K562 (cell line): ENCODE results near the gene CMTM8. TPM values are rescaled to one million over a fixed set of nuclear protein-coding genes. Genes with fewer than 3 reads are reported as not detected.
A peak's percentile ranks its signal among the peaks of the same experiment; 100 is the strongest.

Source experiments
- ATAC-seq: fragments of 200-7000 bp; cut with Tn5 transposase; 3 replicates; pipeline ENCODE4 v1.9.1; 2020; ENCODE audit warnings: moderate library complexity
- BruUV-seq: library from RNA; stranded (reverse); fragments of 400-500 nt; replicated peaks from 2 replicates; lab custom pipeline; 2021; lab: Mats Ljungman, UMichigan
- CTCF ChIA-PET: fragments of 300-600 bp; formaldehyde crosslinking; extraction: SDS; loops from one replicate; lab custom pipeline; 2021; ENCODE audit warnings: low intra/inter-chr PET ratio; lab: Yijun Ruan, JAX
- POLR2A ChIA-PET: fragments of 300-600, 350-650 bp; sonication (Branson Sonifier 250); formaldehyde crosslinking; extraction: SDS; loops from one replicate; lab custom pipeline; 2021; ENCODE audit warnings: antibody characterized with exemption, inconsistent platforms; lab: Yijun Ruan, JAX
- DNase-seq, 4 experiments: peaks; one replicate each; pipeline versions ENCODE4 v3.0.0 to v3.0.0-alpha.2; 2011 to 2018; ENCODE audit warnings: low spot score in 3 of 4, mixed read lengths in 3 of 4; ENCODE audit errors: extremely low read depth in 1 of 4
- FAIRE-seq: peaks from 2 replicates; lab custom pipeline; 2011; peaks lifted over from hg19 to GRCh38; lab: Jason Lieb, UNC
- H2AFZ ChIP-seq: 2 replicates; pipeline ENCODE4 v1.6.0; 2011; ENCODE audit warnings: low read depth, low read length, control low read depth, inconsistent platforms
- H3K27ac ChIP-seq: fragments of 200-600 bp; 3 replicates; pipeline ENCODE4 v1.8.0; 2011; ENCODE audit warnings: low read depth, mild to moderate bottlenecking, control low read depth, inconsistent platforms, low read length, moderate library complexity, mixed read lengths; ENCODE audit errors: extremely low read depth
- H3K27me3 ChIP-seq, 2 experiments: fragments of 300-600 bp in 1 of 2; 2 replicates in 1 of 2; 3 replicates in 1 of 2; pipeline versions ENCODE4 v1.6.0 to v1.8.0; 2011; ENCODE audit warnings: inconsistent platforms in 2 of 2, low read length in 2 of 2, mild to moderate bottlenecking in 1 of 2, mixed read lengths in 1 of 2, moderate library complexity in 1 of 2; ENCODE audit not compliant: control insufficient read depth in 2 of 2, insufficient read depth in 2 of 2
- H3K36me3 ChIP-seq: fragments of 300-600 bp; 3 replicates; pipeline ENCODE4 v1.8.0; 2011; ENCODE audit warnings: mild to moderate bottlenecking, low read length, inconsistent platforms; ENCODE audit not compliant: control insufficient read depth, insufficient read depth
- H3K4me1 ChIP-seq, 2 experiments: fragments of 200-600 bp in 1 of 2; replicated peaks in 1 of 2; 2 replicates in 1 of 2; 3 replicates in 1 of 2; pipeline versions ENCODE4 v1.5.1 to v1.8.0; 2011; ENCODE audit warnings: inconsistent platforms in 2 of 2, low read length in 2 of 2, mild to moderate bottlenecking in 1 of 2, mixed read lengths in 1 of 2, moderate library complexity in 1 of 2; ENCODE audit not compliant: control insufficient read depth in 2 of 2, insufficient read depth in 2 of 2
- H3K4me2 ChIP-seq: 2 replicates; pipeline ENCODE4 v1.6.1; 2011; ENCODE audit warnings: low read length, control low read depth, inconsistent platforms, mixed read lengths; ENCODE audit not compliant: insufficient read depth
- H3K4me3 ChIP-seq: fragments of 200-600 bp; sonication (generic), shearing (Covaris generic); 2 replicates; pipeline ENCODE4 v1.5.1; 2016; ENCODE audit warnings: control low read depth, inconsistent platforms
- H3K79me2 ChIP-seq: fragments of 200-600 bp; 3 replicates; pipeline ENCODE4 v1.8.0; 2011; ENCODE audit warnings: low read length, inconsistent platforms; ENCODE audit not compliant: control insufficient read depth, insufficient read depth
- H3K9ac ChIP-seq, 2 experiments: 2 replicates each; pipeline versions ENCODE4 v1.6.0 to v1.6.1; 2011; ENCODE audit warnings: low read depth in 2 of 2, low read length in 2 of 2, control low read depth in 1 of 2, inconsistent platforms in 1 of 2, mild to moderate bottlenecking in 1 of 2, mixed read lengths in 1 of 2; ENCODE audit not compliant: insufficient read depth in 1 of 2
- H3K9me1 ChIP-seq: one replicate; pipeline ENCODE4 v1.6.0; 2011; ENCODE audit warnings: inconsistent platforms, mild to moderate bottlenecking, low read length, moderate library complexity; ENCODE audit not compliant: control insufficient read depth, insufficient read depth
- H3K9me3 ChIP-seq: replicated peaks from 2 replicates; pipeline ENCODE4 v1.5.1; 2011; ENCODE audit warnings: low read depth, low read length, inconsistent platforms; ENCODE audit not compliant: control insufficient read depth, insufficient read depth
- H4K20me1 ChIP-seq: replicated peaks from 2 replicates; pipeline ENCODE4 v1.6.1; 2011; ENCODE audit warnings: low read length, inconsistent platforms, mixed read lengths; ENCODE audit not compliant: control insufficient read depth, insufficient read depth
- BCOR ChIP-seq: fragments of 450-650 bp; IDR thresholded peaks from 2 replicates; pipeline ENCODE4 v1.6.1; 2016
- KHSRP ChIP-seq: fragments of 450-650 bp; IDR thresholded peaks from 2 replicates; pipeline ENCODE4 v1.6.1; 2017
- MTF1 ChIP-seq: fragments of 250-450 bp; sonication (Bioruptor Pico); IDR thresholded peaks from 2 replicates; pipeline ENCODE4 v1.9.0; 2021; ENCODE audit warnings: moderate library complexity, mild to moderate bottlenecking, inconsistent platforms, borderline replicate concordance
- WGBS: fragments of 100-300 bp; shearing (Covaris generic); methylation state at CpG from one replicate; pipeline ENCODE4 v1.1.6; 2016; ENCODE audit warnings: low coverage, mixed read lengths; ENCODE audit not compliant: insufficient coverage; ENCODE audit errors: missing lambda C conversion rate; 5-methylcytosine and 5-hydroxymethylcytosine counted together
- in situ Hi-C: fragments of 300-500 bp; cut with MboI; formaldehyde crosslinking; loops from 4 replicates; pipeline ENCODE4 v1.15.0; 2018; ENCODE audit warnings: inconsistent platforms, mixed read lengths
- intact Hi-C: fragments of 100-400 bp; cut with micrococcal nuclease; formaldehyde crosslinking; loops from 2 replicates; pipeline ENCODE4 v1.14.2; 2022
- polyA plus RNA-seq, 8 experiments: library from polyadenylated mRNA; depleted of rRNA in 4 of 8; stranded (reverse) in 5 of 8; unstranded in 3 of 8; fragments of >200 nt; fragmentation: Nextera tagmentation in 2 of 8; fragmentation: Illumina TruSeq in 1 of 8; extraction: Ambion mirVana in 2 of 8; extraction: Trizol in 1 of 8; gene quantifications; 2 replicates each; pipeline versions ENCODE4 v1.2.1 to v1.2.3, GENCODE V29; 2011 to 2014; ENCODE audit warnings: inconsistent platforms in 1 of 8, missing spikeins in 1 of 8
- total RNA-seq, 7 experiments: library from RNA; depleted of rRNA in 6 of 7; stranded (reverse); fragments of >200 nt in 6 of 7; fragmentation: Illumina TruSeq in 2 of 7; extraction: Trizol in 2 of 7; gene quantifications; 2 replicates each; pipeline versions ENCODE4 v1.2.1 to v1.2.3, GENCODE V29; 2011 to 2021; ENCODE audit warnings: low replicate concordance in 1 of 7
- TF ChIP-seq, protein P1 (sequence below), 2 experiments: fragments of 450-650 bp in 1 of 2; sonication (generic) in 1 of 2; formaldehyde crosslinking; conservative IDR thresholded peaks; 2 replicates each; pipeline versions ENCODE4 v1.4.0 to v1.8.1; 2020 to 2022; ENCODE audit warnings: mild to moderate bottlenecking in 1 of 2, missing genetic modification reagents in 1 of 2
- TF ChIP-seq, protein P2 (sequence below): fragments of 200-600 bp; sonication (generic); IDR thresholded peaks from one replicate; pipeline ENCODE4 v1.6.1; 2012; ENCODE audit warnings: mild to moderate bottlenecking, low read depth, low read length, inconsistent platforms

The CMTM8 gene
- total and polyA plus RNA-seq, 9 of the 15 experiments (the other 6 are each of a cell fraction or from before 2014, with no cell fraction given) = not detected

DNA sequence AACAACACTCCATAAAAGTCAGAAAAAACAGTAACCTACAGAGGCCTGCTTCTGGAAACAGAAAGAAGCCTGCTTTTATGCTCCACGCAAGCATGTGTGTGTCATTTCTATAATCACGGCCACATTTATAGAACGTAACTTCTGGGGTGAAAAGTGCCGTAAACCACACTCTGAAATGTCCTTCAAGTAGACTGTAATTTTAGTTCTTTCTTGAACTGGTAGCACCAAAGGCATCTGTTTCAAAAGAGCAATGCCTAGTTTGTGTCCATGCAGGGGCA is 133.7 kb downstream of the CMTM8 start:
- 0% methylated on average over 4 of the region's 4 CpGs for WGBS
- intact Hi-C loops = loop anchor here (10.0 kb wide), 1 partner anchor 293 kb away; no protein-coding TSS in a partner anchor

More for the DNA sequence above, 133.7 kb downstream of the CMTM8 start:
- H3K79me2 ChIP-seq = no peaks in the 10 kb centered on the region
- H3K9ac ChIP-seq = no peak overlapping the region
- CTCF ChIA-PET = no interaction called here
- TF ChIP-seq MTF1 (CRISPR knock-in tag) (no peak), KHSRP (no peak), BCOR (no peak)
- TF ChIP-seq, protein P1, sequence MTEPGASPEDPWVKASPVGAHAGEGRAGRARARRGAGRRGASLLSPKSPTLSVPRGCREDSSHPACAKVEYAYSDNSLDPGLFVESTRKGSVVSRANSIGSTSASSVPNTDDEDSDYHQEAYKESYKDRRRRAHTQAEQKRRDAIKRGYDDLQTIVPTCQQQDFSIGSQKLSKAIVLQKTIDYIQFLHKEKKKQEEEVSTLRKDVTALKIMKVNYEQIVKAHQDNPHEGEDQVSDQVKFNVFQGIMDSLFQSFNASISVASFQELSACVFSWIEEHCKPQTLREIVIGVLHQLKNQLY (CRISPR knock-in tag; conservative IDR thresholded peaks at IDR 0.05) = no peak
- TF ChIP-seq, protein P2, sequence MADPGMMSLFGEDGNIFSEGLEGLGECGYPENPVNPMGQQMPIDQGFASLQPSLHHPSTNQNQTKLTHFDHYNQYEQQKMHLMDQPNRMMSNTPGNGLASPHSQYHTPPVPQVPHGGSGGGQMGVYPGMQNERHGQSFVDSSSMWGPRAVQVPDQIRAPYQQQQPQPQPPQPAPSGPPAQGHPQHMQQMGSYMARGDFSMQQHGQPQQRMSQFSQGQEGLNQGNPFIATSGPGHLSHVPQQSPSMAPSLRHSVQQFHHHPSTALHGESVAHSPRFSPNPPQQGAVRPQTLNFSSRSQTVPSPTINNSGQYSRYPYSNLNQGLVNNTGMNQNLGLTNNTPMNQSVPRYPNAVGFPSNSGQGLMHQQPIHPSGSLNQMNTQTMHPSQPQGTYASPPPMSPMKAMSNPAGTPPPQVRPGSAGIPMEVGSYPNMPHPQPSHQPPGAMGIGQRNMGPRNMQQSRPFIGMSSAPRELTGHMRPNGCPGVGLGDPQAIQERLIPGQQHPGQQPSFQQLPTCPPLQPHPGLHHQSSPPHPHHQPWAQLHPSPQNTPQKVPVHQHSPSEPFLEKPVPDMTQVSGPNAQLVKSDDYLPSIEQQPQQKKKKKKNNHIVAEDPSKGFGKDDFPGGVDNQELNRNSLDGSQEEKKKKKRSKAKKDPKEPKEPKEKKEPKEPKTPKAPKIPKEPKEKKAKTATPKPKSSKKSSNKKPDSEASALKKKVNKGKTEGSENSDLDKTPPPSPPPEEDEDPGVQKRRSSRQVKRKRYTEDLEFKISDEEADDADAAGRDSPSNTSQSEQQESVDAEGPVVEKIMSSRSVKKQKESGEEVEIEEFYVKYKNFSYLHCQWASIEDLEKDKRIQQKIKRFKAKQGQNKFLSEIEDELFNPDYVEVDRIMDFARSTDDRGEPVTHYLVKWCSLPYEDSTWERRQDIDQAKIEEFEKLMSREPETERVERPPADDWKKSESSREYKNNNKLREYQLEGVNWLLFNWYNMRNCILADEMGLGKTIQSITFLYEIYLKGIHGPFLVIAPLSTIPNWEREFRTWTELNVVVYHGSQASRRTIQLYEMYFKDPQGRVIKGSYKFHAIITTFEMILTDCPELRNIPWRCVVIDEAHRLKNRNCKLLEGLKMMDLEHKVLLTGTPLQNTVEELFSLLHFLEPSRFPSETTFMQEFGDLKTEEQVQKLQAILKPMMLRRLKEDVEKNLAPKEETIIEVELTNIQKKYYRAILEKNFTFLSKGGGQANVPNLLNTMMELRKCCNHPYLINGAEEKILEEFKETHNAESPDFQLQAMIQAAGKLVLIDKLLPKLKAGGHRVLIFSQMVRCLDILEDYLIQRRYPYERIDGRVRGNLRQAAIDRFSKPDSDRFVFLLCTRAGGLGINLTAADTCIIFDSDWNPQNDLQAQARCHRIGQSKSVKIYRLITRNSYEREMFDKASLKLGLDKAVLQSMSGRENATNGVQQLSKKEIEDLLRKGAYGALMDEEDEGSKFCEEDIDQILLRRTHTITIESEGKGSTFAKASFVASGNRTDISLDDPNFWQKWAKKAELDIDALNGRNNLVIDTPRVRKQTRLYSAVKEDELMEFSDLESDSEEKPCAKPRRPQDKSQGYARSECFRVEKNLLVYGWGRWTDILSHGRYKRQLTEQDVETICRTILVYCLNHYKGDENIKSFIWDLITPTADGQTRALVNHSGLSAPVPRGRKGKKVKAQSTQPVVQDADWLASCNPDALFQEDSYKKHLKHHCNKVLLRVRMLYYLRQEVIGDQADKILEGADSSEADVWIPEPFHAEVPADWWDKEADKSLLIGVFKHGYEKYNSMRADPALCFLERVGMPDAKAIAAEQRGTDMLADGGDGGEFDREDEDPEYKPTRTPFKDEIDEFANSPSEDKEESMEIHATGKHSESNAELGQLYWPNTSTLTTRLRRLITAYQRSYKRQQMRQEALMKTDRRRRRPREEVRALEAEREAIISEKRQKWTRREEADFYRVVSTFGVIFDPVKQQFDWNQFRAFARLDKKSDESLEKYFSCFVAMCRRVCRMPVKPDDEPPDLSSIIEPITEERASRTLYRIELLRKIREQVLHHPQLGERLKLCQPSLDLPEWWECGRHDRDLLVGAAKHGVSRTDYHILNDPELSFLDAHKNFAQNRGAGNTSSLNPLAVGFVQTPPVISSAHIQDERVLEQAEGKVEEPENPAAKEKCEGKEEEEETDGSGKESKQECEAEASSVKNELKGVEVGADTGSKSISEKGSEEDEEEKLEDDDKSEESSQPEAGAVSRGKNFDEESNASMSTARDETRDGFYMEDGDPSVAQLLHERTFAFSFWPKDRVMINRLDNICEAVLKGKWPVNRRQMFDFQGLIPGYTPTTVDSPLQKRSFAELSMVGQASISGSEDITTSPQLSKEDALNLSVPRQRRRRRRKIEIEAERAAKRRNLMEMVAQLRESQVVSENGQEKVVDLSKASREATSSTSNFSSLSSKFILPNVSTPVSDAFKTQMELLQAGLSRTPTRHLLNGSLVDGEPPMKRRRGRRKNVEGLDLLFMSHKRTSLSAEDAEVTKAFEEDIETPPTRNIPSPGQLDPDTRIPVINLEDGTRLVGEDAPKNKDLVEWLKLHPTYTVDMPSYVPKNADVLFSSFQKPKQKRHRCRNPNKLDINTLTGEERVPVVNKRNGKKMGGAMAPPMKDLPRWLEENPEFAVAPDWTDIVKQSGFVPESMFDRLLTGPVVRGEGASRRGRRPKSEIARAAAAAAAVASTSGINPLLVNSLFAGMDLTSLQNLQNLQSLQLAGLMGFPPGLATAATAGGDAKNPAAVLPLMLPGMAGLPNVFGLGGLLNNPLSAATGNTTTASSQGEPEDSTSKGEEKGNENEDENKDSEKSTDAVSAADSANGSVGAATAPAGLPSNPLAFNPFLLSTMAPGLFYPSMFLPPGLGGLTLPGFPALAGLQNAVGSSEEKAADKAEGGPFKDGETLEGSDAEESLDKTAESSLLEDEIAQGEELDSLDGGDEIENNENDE = no peak
- H3K9me1 ChIP-seq = no peaks in the 10 kb centered on the region
- no peak overlapping the region for H3K27ac ChIP-seq
- no peak overlapping the region for H3K4me2 ChIP-seq
- FAIRE-seq = peak; percentile 48
- H3K27me3 ChIP-seq = peaks cover 23 to 25% of the 10 kb centered on the region in 2 experiments; a peak in 3 of 5 replicates
- POLR2A ChIA-PET = interaction anchor here (0.5 to 0.6 kb wide), 3 partner anchors 89 to 582 kb away, joined by 3 to 4 read pairs (median 4); partner anchors contain the start of gene CMTM6
- H4K20me1 ChIP-seq = no peaks in the 10 kb centered on the region
- H3K4me3 ChIP-seq = no peak overlapping the region
- H3K9me3 ChIP-seq = no peaks in the 10 kb centered on the region
- H2AFZ ChIP-seq = no peak overlapping the region
- in situ Hi-C loops = no loop called here
- no peak for DNase-seq
- BruUV-seq = no TSS peak
- no peaks in the 10 kb centered on the region for H3K36me3 ChIP-seq
- no peak for ATAC-seq
- H3K4me1 ChIP-seq = no peaks in the 10 kb centered on the region
